ENCODE data around the gene MAP3K21. TPM values are rescaled to one million over a fixed set of nuclear protein-coding genes. Genes with fewer than 3 reads are reported as not detected.
A peak's percentile ranks its signal among the peaks of the same experiment; 100 is the strongest.

Gene MAP3K21
- total RNA-seq, 6 experiments from 2014 or later, result 3.2 to 5.1 (median 3.8) TPM

DNA sequence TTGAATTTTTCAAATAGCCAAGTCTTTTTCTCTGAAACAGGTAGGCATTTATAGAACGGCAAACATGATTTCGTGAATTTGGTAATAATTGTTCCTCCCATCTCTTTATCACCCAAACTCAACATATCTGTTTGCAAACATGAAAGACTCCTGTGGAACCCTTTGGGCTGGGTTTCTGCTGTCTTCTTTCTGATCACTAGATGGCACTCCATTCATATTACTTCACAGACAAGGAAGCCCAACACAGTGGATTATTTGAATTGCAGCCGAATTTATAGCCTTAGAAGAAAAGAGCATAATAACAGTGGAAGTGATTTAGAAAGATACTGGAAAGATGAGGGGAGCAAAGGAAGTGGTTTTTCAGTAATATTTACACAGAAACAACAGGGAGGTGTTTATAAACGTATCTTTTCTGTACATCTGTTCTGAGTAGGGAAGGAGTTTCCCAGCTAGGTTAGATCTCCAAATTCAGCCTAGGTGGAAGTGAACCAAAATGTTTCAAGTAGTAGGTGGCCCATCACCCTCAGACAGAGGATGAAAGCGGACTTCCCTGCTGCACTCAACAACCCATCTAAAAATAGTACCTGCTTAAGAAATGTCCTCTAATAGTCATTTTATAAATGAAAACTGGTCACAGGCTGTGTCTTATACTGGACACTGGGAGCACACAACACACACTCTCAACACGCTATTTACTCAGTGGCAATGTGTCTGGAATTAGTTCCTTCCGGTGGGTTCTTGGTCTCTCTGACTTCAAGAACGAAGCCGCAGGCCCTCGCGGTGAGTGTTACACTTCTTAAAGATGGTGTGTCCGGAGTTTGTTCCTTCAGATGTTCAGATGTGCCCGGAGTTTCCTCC lies 67.6 kb downstream of the MAP3K21 start:
- DNase-seq (no peak), ATAC-seq (peak; percentile 92 to 98 (median 92))
- 41% methylated on average over 8 of the region's 13 CpGs for whole genome bisulfite sequencing (ENCODE audit: insufficient coverage, low coverage, low lambda C conversion rate, missing lambda C conversion rate)

DNA sequence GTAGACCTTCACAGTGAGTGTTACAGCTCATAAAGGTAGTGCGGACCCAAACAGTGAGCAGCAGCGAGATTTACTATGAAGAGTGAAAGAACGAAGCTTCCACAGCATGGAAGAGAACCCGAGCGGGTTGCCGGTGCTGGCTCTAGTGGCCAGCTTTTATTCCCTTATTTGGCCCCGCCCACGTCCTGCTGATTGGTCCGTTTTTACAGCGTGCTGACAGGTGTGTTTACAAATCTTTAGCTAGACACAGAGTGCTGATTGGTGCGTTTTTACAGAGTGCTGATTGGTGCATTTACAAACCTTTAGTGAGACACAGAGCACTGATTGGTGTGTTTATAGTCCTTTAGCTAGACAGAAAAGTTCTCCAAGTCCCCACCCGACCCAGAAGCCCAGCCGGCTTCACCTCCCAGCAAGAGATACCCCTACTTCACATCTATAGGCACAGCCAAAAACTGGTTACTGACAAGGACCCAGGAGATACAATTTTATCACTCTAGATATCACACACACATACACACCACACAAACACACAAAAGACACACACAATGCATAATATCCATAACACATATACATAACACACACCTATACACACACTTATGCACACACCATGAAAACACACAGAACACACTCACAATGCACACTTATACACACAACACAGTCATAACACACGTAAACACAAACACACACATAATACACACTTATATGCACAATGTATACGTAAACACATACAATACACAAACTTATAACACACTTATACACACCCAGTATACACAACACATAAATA lies 68.5 kb downstream of the MAP3K21 start:
- H3K27me3 ChIP-seq, result no peaks in the 10 kb centered on the region
- no peaks in the 10 kb centered on the region for H3K9me3 ChIP-seq
- H3K4me1 ChIP-seq, result no peaks in the 10 kb centered on the region
- no peak overlapping the region for H3K4me3 ChIP-seq
- ATAC-seq (no peak), DNase-seq (no peak)
- 77% methylated on average over 8 of the region's 15 CpGs for WGBS (ENCODE audit: insufficient coverage, low coverage, low lambda C conversion rate, missing lambda C conversion rate)
- intact Hi-C loops (cut with DNase I), result loop anchor here in 1 of 2 donors (10.0 kb wide), 1 partner anchor 669 kb away; no protein-coding TSS in a partner anchor
- TF ChIP-seq POLR2A (IDR thresholded peaks at IDR 0.05), result no peak
- TF ChIP-seq, protein P1, sequence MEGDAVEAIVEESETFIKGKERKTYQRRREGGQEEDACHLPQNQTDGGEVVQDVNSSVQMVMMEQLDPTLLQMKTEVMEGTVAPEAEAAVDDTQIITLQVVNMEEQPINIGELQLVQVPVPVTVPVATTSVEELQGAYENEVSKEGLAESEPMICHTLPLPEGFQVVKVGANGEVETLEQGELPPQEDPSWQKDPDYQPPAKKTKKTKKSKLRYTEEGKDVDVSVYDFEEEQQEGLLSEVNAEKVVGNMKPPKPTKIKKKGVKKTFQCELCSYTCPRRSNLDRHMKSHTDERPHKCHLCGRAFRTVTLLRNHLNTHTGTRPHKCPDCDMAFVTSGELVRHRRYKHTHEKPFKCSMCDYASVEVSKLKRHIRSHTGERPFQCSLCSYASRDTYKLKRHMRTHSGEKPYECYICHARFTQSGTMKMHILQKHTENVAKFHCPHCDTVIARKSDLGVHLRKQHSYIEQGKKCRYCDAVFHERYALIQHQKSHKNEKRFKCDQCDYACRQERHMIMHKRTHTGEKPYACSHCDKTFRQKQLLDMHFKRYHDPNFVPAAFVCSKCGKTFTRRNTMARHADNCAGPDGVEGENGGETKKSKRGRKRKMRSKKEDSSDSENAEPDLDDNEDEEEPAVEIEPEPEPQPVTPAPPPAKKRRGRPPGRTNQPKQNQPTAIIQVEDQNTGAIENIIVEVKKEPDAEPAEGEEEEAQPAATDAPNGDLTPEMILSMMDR (IDR thresholded peaks at IDR 0.05), result no peak
- no peaks in the 10 kb centered on the region for H3K36me3 ChIP-seq
- H3K27ac ChIP-seq, result no peak overlapping the region

More for the DNA sequence above, 67.6 kb downstream of the MAP3K21 start:
- H3K4me3 ChIP-seq, result no peak overlapping the region
- no peak for TF ChIP-seq POLR2A (IDR thresholded peaks at IDR 0.05)
- TF ChIP-seq, protein P1 (IDR thresholded peaks at IDR 0.05), result peak; percentile 78 to 85 (median 82)
- intact Hi-C loops (cut with DNase I), result loop anchor here in 1 of 2 donors (10.0 kb wide), 1 partner anchor 670 kb away; no protein-coding TSS in a partner anchor
- H3K4me1 ChIP-seq, result no peaks in the 10 kb centered on the region
- H3K36me3 ChIP-seq, result no peaks in the 10 kb centered on the region
- H3K9me3 ChIP-seq, result no peaks in the 10 kb centered on the region
- no peaks in the 10 kb centered on the region for H3K27me3 ChIP-seq
- H3K27ac ChIP-seq, result no peak overlapping the region

DNA sequence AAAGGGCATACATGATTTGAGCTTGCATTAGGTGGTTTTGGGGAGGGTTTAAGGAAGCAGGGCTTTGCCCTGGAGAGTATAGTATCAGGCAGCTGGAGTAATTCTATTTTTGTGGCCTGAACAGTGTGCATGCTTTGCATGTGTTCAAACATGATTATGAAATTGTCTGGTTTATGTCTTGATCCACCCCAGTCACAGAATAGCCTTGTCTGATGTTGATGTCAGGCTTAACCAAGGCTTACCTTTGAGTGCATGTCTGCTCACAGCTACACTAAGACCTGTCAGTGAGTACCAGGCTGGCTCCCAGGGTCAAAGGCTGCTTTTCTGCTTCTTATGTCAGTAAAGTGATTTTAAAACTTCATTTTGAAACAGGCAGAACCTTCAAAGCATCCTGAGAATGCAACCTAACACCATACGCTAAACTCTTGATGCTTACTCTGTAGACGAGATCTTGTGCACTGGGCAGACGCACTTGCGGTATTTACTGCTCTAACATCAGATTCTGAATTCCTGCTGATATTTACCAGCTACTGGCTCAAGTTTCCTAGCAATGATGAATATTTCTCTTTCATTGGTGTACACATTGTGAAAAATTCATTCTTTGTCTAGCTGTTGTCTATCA lies 78.9 kb downstream of the MAP3K21 start:
- ATAC-seq (peak in 2 of 4 donors; percentile 15 to 31), DNase-seq (no peak)
- no peak for TF ChIP-seq POLR2A (IDR thresholded peaks at IDR 0.05)
- TF ChIP-seq, protein P1 (IDR thresholded peaks at IDR 0.05), result no peak
- Histone ChIP-seq H3K4me3 (no peak overlapping the region), H3K27me3 (no peaks in the 10 kb centered on the region), H3K9me3 (no peaks in the 10 kb centered on the region), H3K27ac (no peak overlapping the region), H3K36me3 (no peaks in the 10 kb centered on the region), H3K4me1 (no peaks in the 10 kb centered on the region)
- 97% methylated on average over 4 of the region's 4 CpGs for WGBS (ENCODE audit: insufficient coverage, low coverage, low lambda C conversion rate, missing lambda C conversion rate)
- intact Hi-C loops (cut with DNase I), result no loop called here

DNA sequence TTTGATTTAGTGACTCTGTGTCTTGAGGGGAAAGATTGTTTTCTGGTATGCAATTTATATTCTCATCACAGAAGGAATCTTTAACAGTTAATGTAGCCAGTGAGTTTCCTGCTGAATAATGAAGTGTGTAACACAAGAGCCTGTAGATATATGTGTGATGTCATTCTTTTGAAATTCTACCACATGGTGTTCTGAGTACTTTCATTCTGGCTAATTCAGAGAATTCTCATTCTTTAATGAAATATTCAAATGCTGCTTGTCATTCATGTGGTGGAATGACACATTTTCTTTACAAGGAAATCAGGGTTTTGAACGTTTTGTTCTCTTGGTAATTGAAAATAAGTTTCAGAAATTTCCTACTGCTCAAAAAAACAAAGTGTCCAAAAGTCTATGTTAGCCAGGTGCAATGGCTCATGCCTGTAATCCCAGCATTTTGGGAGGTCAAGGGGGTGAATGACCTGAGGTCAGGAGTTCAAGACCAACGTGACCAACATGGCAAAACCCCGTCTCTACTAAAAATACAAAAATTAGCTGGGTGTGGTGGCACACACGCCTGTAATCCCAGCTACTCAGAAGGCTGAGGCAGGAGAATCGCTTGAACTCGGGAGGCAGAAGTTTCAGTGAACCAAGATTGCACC lies 79.6 kb downstream of the MAP3K21 start:
- DNase-seq, result no peak
- no peaks in the 10 kb centered on the region for H3K9me3 ChIP-seq
- no peak overlapping the region for H3K27ac ChIP-seq
- TF ChIP-seq, protein P1 (IDR thresholded peaks at IDR 0.05), result no peak
- no peak for TF ChIP-seq POLR2A (IDR thresholded peaks at IDR 0.05)
- intact Hi-C loops (cut with DNase I), result no loop called here
- ATAC-seq, result peak in 1 of 4 donors; percentile 71
- no peak overlapping the region for H3K4me3 ChIP-seq
- H3K27me3 ChIP-seq, result no peaks in the 10 kb centered on the region
- WGBS (ENCODE audit: insufficient coverage, low coverage, low lambda C conversion rate, missing lambda C conversion rate), result 36% methylated on average over 5 of the region's 6 CpGs
- H3K36me3 ChIP-seq, result no peaks in the 10 kb centered on the region
- no peaks in the 10 kb centered on the region for H3K4me1 ChIP-seq

Measured in right lobe of liver (tissue), 6 donors.